OCI-LY7 (cell line): ENCODE data around the gene BDH1.

Experiments used
- CTCF ChIP-seq: fragments of 200-600 bp; sonication (generic); conservative IDR thresholded peaks from 2 replicates; pipeline ENCODE4 v1.5.1; 2014; ENCODE audit warnings: mild to moderate bottlenecking, antibody characterized with exemption, low read length, moderate library complexity, mixed read lengths
- EZH2phosphoT487 ChIP-seq: fragments of 200-600 bp; sonication (generic); IDR thresholded peaks from 2 replicates; pipeline ENCODE4 v1.6.1; 2018; ENCODE audit warnings: low read depth, borderline replicate concordance, mild to moderate bottlenecking, mixed run types, antibody characterized with exemption, low read length, moderate library complexity, mixed read lengths

- TF ChIP-seq CTCF (0 out of 2 replicates have a peak, but pooled peaks have one; percentile 13), EZH2phosphoT487 (no peak)
Measured at GRCh38 chr3:197511853-197512635, 43.7 kb downstream of the BDH1 start.
